Stomach (tissue), 4 donors: ENCODE measurements around the gene SLC22A12.

ENCODE experiments used
- POLR2A ChIP-seq, 4 donors: fragments of 450-650 bp; IDR thresholded peaks; one replicate each; pipeline ENCODE4 v1.6.1; 2016; ENCODE audit warnings: antibody characterized with exemption in 4 of 4, control low read depth in 2 of 4, mild to moderate bottlenecking in 1 of 4, moderate library complexity in 1 of 4
- TF ChIP-seq, protein P1 (sequence below), 7 experiments: fragments of 450-650 bp in 4 of 7; fragments of 200-600 bp in 3 of 7; sonication (generic) in 3 of 7; IDR thresholded peaks; one replicate each; pipeline ENCODE4 v1.5.1; 2016 to 2019; ENCODE audit warnings: antibody characterized with exemption in 7 of 7, control low read depth in 2 of 7, mild to moderate bottlenecking in 1 of 7

DNA sequence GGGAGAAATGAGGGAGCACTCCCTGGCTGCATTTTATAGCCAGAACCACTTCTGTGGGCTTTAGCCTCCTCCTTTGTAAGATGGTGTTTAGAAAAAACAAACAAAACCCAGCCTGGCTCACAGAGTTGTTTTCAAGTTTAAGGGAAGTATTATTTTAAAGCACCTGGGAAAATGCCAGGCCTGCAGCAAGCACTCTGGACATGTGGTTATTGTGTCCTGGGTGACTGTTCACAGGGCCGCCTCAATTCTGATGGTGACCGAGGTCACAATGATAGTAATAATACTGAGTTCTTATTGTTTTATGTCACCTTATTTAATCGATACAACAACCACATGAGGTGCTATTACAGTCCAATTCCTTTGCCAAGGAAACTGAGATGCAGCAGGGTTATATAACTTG, 20.7 kb upstream of the SLC22A12 start:
- TF ChIP-seq, protein P1, sequence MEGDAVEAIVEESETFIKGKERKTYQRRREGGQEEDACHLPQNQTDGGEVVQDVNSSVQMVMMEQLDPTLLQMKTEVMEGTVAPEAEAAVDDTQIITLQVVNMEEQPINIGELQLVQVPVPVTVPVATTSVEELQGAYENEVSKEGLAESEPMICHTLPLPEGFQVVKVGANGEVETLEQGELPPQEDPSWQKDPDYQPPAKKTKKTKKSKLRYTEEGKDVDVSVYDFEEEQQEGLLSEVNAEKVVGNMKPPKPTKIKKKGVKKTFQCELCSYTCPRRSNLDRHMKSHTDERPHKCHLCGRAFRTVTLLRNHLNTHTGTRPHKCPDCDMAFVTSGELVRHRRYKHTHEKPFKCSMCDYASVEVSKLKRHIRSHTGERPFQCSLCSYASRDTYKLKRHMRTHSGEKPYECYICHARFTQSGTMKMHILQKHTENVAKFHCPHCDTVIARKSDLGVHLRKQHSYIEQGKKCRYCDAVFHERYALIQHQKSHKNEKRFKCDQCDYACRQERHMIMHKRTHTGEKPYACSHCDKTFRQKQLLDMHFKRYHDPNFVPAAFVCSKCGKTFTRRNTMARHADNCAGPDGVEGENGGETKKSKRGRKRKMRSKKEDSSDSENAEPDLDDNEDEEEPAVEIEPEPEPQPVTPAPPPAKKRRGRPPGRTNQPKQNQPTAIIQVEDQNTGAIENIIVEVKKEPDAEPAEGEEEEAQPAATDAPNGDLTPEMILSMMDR (IDR thresholded peaks at IDR 0.05), result no peak
- TF ChIP-seq POLR2A (IDR thresholded peaks at IDR 0.05), result no peak
